NCI-H82 treated with DMSO at 0.1 percent for 48 hours (cell line): Measurements from ENCODE around the gene SLC2A10.

Experiments
- DNase-seq: peaks from one replicate; lab custom pipeline; 2025; ENCODE audit not compliant: unreplicated experiment; lab: John Stamatoyannopoulos, UW

The SLC2A10 gene

DNA sequence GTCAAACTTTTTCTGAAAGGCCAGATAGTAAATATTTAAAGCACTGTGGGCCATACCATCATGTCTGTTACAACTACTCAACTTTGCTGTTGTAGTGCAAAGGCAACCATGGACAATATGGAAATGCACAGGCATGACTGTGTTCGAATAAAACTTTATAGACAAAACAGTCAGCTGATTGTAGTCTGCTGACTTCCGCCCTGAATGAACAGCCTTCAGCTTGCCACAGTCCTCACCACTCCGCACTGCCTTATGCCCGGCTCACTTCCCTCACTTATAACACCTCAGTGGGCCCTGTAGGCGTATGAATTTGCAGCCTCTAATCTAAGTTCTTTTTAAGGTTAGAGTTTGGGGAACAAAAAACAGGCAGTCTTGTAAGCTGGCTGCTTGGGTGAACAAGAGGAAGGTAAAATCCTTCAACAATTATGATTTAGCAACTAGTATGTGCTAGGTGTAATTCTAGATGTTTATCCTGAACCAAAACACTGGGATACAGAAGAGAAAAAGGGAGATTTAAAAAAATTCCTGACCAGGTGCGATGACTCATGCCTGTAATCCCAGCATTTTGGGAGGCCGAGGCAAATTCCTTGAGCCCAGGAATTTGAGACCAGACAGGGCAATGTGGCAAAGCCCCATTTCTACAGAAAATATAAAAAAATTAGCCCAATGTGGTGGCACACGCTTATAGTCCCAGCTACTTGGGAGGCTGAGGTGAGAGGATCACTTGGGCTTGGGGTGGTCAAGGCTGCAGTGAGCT, 6.8 kb upstream of the SLC2A10 start:
- DNase-seq = no peak

DNA sequence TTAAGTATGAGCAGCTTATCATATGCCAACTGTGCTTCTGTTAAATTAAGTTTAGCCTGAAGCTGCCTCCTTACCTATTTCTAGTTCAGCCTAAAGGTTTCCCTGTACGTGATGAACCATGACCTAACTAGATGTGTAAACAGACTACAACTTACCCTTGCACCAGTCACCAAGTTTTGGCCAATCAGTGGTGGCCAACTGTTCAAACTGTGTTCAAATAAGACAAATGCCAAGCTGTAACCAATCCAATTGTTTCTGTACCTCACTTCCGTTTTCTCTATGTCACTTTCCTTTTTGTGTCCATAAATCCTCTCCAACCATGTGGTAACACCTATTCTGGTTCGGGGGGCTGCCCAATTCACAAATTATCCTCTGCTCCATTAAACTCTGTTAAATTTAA, 6.0 kb upstream of the SLC2A10 start:
- DNase-seq = no peak

GRCh38 chr20:46704714-46705377, 4.6 kb upstream of the SLC2A10 start:
- no peak for DNase-seq

GRCh38 chr20:46705378-46705729, 4.1 kb upstream of the SLC2A10 start:
- DNase-seq = no peak

- no peak for DNase-seq
Observed at GRCh38 chr20:46706242-46706641, 3.2 kb upstream of the SLC2A10 start.

DNA sequence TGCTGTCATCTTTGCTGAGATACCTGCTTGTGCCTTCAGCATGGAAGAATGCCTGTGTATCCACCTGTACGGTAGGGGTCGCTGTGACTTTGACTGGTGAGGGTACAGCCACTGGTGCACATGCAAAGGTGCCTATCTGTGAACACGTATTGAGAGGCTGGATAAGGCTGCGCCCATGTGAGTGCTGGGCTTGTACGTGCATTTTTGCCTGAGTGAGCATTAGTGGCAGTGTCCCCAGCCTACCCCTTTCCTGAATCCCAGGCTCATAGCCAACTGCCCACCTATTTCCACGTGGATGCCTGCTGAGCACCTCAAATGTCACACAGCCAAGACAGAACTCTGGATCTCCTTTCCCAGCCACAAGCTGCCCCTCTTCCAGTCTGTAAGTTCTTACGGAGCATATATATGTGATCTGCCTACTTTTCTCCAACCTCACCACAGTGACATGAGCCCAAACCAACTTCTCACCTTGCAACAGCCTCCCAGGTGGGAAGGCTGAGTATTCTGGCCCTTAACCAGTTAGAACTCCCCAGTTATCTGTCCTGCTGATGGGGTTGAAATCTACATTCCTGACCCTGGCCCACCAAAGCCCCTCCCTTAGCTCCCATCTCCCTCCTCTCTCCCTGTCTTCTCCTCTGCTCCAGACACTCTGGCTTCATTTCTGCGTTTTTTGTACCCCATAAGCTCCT, 1.1 kb upstream of the SLC2A10 start:
- DNase-seq = no peak

GRCh38 chr20:46709055-46709458, 392 bp upstream of the SLC2A10 start:
- DNase-seq = no peak

DNA sequence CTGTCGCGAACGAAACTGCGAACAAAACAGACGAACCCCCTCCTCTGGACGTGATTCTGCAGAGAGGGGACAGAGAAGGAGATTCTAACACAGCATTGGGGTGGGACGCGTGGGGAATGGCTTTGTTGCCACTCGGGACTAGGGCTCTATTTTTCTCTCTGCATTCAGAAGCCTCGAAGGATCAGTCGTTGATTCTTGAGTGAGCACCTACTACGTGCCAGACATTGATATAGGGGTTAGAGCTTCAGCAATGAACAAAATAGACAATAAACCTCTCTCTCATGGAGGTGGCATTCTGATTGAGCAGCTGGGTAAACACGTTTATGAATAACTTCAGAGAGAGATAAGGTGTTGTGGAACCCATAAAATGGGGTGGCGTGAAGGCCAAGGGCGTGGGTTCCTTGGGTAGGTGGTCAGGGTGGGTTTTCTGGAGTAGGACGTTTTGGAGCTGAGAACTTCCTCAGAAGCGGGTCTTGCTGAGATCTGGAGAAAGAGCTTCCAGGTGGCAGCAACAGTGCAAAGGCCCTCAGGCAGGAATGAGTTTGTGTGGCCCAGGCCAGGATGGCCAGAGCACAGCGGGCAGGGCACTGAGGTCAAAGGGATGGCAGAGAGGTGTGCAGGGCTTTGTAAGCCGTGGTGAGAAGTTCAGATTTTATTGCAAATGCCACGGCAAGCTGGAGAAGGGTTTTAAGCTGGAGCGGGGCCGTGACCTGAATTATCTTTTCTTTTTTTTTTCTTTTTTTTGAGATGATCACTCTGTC, 884 bp downstream of the SLC2A10 start:
- no peak for DNase-seq

DNA sequence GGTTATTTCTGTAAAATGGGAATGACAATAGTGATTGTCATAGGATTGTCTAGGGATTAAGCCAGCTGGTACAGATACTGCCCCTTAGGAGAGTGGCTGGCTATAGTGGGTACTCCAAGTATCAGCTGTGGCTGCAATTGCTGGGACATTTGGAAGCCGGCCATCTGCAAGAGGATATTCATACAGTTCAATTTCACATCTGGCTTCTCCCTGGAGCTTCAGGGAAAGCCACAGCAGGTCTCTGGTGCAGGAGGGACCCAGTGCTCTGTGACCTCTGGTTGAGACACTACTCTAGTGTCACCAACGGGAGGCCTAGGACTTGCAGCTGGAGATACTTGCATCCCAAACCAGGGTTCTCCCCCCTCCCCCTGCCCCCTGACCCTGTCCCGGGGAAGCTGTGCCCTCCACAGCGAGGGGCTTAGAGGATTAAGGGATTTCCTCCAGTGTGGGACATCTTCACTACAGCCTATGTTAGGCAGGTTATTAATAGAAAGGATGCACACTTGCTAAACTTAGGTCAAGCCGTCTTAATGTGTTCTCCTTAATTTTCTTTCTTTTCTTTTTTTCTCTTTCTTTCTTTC, 2.7 kb downstream of the SLC2A10 start:
- no peak for DNase-seq

DNA sequence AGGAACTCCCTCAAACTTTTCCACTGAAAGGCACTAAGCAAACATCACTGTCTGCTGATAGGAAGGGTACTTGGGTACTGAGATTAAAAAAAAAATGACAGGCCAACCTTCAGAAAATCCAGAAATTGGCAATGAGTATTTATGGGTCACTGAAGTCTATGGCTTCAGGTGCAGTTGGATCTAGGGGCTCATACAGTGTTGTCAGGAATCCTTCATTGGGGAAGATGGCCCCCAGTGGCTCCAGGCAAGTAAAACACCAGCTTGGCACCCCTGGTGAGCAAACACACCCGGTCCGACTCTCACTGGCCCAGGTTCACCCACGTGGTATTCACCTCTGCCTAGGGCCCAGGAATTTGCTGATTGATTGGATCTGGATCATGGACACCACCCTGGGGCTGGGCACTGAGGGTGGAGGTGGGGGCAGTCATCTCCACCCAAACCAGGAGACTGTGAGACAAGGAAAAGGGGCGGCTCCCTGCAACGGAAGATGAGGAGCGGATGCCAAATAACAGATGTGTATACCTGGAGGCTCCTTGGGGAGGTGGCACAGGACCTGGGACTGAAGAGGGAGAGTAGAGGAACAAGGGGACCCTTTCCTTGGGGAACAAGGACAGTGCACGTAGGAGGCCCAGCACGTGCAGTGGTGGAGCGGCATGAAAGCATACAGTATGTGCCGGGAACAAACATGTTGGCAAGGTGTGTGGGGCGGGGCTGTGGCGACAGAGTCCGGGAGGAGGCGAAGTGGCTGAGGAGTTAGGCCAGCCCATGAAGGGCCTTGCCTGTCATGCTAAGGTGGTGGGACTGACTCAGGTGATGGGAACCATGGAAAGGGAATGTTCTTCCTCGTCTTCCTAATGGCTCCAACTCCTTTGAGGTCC, 4.7 kb downstream of the SLC2A10 start:
- no peak for DNase-seq

DNA sequence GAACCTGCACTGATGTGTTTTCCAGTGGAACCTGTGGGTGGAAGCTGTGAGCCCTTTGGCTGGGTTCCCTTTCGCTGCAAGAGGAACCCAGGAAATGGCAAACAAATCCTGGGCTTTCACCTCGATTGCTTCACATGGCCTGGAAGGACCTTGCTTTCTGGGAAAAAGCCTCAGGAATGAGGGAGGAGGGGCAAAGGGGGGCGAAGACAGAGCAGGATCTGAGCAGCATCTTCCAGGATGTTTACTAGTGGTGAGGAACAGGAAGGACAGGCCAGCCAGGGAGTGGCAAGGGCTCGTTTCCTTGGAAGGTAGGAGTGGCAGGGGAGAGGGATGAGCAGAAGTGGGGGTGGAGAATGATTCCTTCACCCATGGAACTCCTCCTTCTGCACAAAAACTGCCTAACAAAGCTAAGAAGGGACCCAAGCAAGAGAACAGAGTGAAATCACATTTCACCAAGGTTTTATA, 5.9 kb downstream of the SLC2A10 start:
- no peak for DNase-seq

DNA sequence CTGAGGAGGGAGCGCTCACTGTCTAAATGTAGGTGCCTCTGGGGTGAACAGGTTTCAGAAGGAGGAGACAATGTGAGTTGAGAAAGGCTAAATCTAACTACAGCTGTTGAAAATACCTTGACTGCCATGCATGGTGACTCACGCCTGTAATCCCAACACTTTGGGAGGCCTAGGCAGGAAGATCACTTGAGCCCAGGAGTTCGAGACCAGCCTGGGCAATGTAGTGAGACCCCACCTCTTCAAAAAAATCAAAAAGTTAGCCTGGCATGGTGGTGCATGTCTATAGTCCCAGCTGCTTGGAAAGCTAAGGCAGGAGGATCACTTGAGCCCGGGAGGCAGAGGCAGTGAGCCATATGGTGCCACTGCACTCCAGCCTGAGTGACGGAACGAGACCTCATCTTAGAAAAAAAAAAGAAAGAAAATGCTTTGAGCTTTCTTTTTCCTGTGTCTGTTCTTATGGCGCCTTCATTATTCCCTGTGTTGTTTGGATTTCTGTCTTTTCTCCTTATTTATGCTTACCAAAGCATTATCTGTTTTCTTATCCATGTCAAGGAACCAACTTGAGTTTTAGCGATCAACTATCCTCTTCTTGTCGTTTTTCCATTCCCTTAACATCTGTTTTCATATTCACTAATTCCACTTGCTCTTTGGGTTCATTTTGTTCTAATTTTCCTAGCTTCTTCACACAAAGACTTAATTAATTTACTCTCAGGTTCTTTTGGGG, 8.5 kb downstream of the SLC2A10 start:
- DNase-seq = no peak

GRCh38 chr20:46720019-46720418, 10.6 kb downstream of the SLC2A10 start:
- no peak for DNase-seq

DNA sequence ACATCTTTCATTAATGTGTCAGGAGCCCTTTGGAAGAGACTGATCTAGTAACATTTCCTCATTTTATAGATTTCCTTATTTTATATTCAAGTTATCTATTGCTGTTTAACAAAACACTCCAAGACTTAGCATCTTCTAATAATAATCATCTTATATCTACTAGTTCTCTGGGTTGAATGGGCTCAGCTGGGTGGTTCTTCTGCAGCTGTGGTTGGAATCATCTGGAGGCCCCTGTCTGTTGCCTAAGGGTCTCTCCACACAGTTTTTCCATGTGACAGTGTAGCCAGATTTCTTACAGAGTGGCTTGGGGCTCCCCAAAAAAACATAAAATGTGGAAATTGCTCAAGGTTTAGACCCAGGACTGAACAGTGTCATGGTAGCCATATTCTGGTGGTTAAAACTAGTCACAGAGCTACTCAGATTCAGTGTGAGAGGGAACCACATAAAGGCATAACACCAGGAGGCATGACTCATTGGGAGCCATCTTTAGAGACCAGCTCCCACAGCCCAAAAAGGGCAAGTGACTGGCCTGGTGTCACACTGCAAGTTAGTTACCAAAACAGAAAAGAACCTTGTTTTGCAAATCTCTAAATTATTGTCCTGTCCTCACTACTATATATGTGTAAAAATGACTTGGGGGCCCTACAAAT, 11.5 kb downstream of the SLC2A10 start:
- DNase-seq = no peak

DNA sequence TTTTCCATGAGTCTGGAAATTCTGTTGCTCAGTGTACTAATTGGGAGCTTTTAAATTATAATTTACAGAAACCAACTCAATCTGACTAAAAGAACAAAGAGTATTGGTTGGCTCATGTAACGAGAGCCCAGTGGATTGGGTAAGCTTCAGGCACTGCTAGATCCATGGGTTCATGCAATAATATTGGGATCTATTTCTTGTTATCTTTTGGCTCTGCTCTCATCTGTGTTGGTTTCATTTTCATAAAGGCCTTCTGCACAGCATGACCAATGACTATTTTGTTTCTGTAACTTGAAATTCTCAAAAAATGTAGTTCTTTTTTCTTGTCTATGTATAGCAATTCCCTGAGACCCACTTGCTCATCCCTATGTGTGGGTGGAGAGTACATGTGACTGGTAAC, 12.0 kb downstream of the SLC2A10 start:
- no peak for DNase-seq

- no peak for DNase-seq
Observed at GRCh38 chr20:46722450-46722849, 13.0 kb downstream of the SLC2A10 start.

- no peak for DNase-seq
Observed at GRCh38 chr20:46723039-46723438, 13.6 kb downstream of the SLC2A10 start.

- no peak for DNase-seq
Observed at GRCh38 chr20:46724343-46724959, 15.0 kb downstream of the SLC2A10 start.
